Measurements from ENCODE around the gene FAXDC2.
"Not testable (repeated sequence)": the region's sequence is repeated elsewhere in the genome, so short reads cannot be mapped to it uniquely, and the experiment has no call there.

Gene FAXDC2

DNA sequence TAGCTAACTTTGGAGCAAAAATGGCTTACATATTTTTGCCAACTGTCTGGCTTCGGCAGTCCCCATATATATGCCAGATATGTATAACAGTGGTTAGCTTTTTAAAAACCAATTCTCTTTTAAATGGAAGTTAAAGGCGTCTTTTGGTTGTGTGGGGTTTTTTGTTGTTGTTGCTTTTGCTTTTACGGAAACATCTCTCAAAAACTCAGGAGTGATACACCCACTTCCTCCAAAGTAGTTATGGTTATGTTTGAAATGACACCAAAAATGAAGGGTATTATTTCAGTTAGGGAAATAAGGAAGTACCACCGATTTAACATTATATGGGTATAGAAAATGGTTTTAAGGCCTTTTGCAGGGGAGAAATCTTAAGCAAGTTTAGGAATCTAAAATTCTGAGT is 10.4 kb upstream of the FAXDC2 start:
- no peak for DNase-seq (ENCODE audit: low spot score)

DNA sequence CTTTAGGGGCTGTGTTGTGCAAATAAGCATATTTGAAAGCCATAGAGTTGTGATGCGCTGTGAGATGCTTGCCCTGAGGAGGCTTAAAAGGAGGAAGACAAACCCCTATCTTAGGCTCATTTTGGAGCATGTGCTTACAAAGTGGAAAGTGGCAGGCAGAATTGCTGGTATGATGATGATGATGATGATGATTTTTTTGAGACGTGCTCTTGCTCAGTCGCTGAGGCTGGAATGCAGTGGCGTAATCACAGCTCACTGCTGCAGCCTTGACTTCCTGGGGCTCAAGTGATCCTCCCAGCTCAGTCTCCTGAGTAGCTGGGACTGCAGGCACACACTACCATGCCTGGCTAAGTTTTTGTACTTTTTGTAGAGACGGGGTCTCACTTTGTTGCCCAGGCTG is 9.7 kb upstream of the FAXDC2 start:
- DNase-seq (ENCODE audit: low spot score) = peak; percentile 32

DNA sequence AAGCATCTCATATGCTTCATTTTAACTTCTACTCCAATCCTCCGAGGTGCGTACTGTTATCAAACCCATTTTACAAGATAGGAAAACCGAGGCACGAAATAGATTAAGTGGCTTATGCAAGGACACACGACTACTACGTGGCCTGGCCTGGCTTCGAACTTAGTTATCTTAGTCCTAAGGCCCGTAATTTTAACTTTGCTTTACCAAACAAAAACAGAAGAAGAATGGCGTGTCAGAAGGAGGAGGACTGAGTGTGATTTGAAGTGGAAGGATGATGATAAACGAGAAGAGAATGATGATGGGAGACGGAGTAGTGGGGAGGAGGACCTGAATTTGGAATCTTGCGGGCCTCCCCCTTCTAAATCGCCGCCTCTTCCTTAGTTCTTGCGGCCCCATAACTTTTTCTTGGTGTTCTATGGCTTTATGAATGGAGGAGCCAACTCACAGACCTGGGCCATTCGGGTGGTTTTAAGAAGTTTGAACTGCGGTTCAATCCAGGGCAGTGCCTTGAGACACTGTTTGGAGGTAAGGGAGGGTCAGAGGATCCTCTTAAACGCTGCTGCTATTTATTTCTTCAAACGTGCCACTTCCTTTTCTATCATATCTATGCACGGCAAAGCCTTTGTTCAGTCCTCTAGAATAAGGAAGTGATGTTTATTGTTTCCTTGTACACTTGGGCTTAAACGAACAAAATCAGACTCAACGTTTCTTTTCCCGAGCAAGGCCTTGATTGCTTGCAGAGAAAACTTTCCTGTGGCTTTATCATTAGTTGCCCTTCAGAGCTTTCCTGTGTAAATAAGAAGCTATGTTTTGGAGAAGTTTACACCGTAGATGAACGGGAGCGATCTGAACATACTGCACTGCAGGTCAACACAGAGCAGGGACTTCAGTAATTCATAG is 8.8 kb upstream of the FAXDC2 start:
- no peak for DNase-seq (ENCODE audit: low spot score)

DNA sequence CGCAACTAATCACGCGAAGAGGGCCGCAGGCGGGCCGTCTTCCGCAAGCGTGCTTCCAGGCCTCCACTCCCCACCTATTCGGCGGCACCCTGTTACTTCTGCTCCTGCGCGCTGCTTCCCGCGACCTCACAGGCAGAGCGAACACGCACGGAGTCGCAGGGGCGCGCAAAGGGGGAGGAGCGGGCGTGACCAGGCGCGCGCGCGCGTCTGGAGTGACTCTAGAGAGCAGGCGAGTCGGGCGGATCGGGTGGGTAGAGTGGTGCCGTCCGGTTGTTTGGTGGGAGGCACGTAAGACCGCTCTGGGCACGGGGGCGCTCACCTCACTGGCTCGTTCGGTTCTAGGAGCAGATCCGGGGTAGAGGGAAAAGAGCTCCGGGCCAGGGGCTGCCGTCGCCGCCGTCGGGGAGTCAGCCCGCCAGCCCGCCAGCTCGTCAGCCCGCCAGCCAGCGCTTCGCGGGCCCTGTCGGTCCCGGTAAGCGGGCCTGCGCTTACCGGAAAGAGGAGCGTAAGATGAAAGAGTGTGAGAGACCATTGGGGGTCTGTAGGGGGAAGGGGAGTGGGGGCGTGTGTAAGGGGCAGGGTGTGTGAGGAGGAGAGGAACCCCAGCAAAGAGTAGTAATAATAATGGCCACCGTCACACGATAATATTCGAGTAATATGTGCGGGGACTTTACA is 8.0 kb upstream of the FAXDC2 start, which contains the start of gene CNOT8:
Gene CNOT8 (plus strand): TSS at position 331 of the 675 bp plus-strand sequence. CDS start 4,652 bp downstream, outside the sequence.
- peak; percentile 97 for DNase-seq (ENCODE audit: low spot score)

DNA sequence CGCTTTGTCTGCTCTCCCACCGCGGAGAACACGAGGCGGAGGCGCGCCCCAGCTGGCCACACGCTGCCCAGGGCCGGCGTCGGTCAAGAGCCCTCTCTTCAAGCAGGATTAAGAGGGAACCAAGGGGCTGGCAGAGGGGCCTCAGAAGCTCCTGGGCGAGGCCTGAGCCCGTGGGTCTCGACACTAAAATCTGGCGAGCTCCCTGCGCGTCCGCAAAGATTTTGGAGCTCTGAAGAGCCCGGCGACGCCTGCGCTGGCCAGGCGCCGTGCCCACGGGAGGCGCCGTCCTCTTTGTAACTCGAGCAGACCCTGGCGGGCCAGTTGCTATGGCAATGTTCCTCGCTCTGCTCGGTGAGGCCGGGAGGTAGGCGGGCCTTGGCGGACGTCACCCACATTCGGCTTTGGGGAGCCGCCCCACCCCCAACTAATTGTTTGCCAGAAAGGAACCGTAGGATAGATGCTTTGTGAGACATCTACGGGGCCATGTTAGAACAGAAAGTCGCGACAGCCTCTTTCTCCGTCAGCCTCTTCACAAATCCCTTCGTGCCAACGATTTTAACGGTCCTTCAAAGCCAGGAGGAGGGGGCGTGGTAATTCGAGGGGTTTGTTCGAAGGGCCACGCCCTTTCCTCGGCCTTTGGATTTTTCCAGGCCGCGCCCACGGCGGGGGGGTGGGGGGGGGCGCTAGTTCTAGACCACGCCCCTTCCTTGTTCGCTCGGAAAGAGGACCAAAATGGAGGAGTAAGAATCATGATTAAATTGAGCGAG is 7.3 kb upstream of the FAXDC2 start:
- peak; percentile 86 for DNase-seq (ENCODE audit: low spot score)

DNA sequence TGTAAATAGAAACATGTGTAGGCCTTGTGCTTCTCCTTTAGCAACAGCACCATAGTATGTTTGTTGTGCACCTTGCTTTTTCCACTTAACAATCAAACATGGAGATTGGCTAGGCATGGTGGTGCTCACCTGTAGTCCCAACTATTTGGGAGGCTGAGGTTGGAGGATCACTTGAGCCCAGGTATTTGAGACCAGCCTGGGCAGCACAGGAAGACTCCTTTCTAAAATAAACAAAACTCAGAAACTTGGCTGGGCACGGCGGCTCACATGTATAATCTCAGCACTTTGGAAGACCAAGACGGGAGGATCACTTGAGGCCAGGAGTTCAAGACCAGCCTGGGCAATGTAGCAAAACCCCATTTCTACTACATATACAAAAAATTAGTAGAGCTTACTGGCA is 948 bp upstream of the FAXDC2 start:
- DNase-seq (ENCODE audit: low spot score) = no peak

DNA sequence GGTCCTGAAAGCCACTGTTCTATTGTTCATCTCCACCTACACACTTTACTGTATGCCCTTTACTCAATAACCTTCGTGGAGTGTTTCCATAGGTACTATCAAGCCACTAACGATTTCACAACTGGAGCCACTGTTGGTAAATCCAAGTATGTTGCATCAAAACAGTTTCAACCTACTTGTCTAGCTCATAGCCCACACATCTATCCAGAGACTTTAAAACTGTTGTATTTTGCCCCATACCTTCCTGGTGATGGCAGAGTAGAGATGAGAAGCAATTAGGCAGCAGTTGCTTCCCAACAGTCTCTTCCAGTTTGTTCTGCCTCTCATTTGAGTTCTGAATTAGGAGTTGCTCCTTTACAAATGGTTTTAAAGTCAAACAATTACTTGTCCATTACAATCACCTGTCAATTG is 607 bp downstream of the FAXDC2 start:
- DNase-seq (ENCODE audit: low spot score) = no peak

DNA sequence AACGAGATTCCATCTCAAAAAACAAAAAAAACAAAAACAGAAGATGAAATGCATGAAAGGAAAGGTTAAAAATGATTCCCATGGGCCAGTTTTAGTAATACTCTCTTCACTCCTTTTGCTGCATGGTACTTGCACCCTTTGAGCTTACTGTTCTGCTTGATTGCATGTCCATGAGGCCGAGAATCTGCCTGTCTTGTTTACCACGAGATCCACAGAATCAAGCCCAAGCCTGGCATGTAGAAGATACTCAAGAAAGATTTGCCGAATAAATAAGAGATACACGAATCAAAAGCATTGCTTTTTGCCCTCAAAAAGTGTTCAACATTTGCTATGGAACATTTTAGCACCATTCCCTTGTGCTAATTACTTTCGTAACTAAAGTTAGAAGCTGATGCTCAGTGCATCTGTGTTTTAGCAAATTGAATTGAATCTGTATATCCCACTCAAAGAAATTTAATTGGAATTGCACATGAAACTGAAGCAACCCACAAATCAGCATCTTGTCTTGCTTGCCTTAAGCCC is 1.1 kb downstream of the FAXDC2 start:
- DNase-seq (ENCODE audit: low spot score) = no peak

DNA sequence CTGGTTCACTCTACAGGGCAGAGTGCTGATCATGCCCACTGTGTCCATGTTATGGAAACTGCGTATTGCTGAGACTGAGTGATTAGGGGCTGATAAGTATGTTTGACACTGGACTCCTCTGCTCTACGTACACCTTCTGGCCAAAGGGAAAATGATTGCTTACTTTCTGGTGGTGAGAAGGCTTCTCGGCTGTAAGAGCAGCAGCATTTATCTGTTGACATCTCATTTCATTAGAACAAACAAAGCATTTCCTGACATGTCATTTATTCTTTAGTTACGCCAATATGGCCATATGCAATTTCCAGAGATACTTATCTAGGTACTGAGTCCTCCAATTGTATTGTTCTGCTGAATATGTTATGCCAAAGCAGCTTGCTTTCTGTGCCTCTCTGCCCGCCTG is 5.6 kb downstream of the FAXDC2 start:
- DNase-seq (ENCODE audit: low spot score) = no peak

DNA sequence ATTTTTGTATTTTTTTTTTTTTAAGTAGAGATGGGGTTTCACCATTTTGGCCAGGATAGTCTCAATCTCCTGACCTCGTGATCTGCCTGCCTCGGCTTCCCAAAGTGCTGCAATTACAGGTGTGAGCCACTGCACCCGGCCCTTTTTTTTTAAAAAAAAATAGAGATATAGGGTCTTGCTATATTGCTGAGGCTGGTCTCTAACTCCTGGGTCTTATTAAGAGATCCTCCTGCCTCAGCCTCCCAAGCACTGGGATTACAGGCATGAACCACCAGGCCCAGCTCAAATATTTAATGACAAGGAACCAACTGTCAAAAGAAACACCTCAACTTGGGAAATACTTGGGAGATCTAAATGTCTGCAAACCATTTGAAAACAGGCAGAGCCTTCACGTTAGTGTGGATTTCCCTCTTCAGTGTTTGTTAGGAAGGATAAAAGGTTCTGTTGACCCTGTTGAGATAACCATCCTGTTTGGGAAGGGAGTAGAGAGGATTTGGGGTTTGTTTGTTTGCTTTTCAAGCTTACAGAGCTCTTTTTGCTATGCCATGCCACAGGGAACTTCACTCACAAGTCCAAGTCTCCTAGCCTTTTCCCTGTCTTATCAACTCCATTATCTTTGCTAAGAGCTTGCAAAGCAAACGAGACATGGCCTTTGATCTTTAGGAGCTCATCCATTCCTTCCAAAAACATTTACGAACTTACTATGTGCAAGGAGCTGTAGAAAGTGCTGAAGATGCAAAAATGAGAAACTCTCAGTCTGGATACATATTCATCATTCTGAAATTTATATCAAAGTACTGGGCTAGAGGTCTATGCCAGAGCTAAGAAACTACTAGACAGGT is 7.5 kb downstream of the FAXDC2 start:
- DNase-seq (ENCODE audit: low spot score) = no peak

DNA sequence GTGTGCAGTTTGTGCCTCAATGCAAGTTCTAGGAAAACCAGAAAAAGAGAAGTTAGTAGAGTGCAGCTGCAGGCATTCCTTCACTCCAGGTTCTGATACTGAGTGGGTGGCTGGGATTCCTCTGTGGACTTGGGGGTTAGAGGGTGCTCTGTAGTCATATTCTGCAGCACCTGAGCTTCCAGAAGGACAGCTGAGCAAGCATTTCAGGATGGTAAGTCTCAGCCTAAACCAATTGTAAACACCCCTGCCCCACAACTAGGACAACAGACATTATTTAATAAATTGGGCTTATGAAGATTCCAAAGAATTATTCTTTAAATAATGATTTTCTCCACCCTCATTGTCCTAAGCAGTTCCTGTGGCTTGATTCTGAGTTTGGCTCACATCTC is 9.1 kb downstream of the FAXDC2 start:
- DNase-seq (ENCODE audit: low spot score) = no peak

DNA sequence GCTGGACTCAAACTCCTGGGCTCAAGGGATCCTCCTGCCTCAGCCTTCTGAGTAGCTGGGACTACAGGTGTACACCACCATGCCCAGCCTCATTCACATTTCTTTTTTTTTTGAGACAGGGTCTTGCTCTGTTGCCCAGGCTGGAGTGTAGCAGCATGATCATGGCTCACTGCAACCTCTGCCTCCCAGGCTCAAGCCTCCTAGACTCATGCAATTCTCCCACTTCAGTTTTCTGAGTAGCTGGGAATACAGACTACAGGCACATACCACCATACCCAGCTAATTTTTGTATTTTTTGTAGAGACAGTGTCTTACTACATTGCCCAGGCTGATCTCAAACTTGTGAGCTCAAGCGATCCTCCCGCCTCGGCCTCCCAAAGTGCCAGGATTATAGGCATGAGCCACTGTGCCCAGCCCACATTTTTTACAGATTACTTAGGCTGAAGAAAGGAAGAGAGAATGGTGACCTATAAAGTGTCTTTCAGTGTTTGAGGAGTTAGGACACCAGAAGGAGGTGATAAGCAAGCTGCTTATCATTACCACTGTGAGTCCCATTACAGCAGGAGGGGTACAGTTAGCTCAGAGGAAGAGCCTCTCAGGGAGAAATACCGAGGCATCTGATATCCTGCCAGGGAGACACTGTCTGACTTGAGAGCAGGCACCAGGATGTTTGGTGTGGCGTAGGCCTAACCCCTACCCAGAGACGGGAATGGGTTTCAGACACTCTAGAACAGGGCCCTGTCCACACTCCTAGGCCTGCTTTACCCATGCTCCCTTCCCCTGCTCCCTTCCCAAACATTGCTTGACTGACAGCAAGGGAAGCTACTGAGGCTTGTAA is 9.7 kb downstream of the FAXDC2 start:
- DNase-seq (ENCODE audit: low spot score) = no peak

DNA sequence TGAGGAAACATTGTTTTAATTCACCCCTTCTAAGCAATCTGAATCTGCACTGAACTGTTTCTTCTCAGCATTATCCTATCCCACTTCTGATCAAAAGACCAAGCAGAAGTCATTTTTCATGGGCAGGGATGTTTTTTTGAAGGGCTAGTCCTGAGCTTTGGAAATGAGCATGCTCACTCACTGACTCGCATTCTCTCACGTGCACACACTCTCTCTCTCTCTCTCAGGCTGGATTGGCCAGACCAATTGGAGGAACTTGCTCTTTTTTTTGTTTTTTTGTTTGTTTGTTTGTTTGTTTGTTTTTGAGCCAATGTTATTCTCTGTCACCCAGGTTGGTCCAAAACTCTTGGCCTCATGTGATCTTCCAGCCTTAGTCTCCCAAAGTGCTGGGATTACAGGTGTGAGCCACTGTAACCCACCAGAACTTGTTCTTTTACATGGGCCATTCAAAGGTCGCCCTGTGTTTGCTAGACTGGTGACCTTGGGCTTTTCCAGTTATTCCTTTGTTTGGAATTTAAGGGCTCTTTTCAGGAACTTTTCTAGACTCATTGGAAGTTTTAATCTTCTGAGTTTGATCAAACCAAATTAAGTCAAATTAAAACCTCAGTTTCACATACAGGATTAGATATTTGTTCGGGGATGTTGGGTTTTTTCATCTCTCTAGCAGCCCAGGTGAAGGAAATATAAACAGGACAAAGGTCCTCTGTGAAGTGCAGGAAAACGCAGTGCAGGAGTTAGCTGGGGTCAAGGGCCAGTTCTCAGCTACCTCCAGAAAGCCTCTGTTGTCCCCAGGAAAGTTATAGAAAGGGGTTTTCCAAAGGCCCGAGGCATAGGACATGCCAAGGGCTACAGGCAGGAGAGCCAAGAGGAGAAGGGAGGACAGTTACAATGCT is 13.1 kb downstream of the FAXDC2 start:
- no peak for DNase-seq (ENCODE audit: low spot score)

DNA sequence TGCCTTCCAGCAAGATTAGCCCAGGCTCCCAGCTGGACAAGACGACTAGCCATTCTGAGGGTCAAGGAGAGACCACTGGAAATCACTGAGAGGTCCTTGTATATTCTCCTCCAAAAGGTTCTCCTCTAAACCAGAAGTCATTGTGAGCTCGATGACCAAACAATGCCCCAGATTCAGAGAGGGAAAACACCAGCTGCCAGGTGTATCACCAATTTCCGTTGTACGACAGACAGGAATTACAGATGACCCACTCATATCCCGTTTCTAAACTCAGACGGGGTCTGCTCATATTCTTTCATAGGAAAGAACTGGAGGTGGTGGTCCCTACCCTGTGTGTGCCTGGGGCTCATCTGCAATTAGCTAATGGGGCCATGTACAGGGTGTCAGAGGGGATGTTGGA is 14.2 kb downstream of the FAXDC2 start:
- no peak for DNase-seq (ENCODE audit: low spot score)

DNA sequence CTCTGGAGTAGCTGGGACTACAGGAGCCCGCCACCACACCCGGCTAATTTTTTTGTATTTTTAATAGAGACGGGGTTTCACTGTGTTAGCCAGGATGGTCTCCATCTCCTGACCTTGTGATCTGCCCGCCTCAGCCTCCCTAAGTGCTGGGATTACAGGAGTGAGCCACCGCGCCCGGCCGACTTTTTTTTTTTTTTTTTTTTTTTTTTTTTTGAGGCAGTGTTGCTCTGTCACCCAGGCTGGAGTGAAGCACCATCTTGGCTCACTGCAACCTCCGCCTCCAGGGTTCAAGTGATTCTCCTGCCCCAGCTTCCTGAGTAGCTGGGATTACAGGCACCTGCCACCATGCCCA is 14.7 kb downstream of the FAXDC2 start:
- not testable (repeated sequence) for DNase-seq (ENCODE audit: low spot score)

DNA sequence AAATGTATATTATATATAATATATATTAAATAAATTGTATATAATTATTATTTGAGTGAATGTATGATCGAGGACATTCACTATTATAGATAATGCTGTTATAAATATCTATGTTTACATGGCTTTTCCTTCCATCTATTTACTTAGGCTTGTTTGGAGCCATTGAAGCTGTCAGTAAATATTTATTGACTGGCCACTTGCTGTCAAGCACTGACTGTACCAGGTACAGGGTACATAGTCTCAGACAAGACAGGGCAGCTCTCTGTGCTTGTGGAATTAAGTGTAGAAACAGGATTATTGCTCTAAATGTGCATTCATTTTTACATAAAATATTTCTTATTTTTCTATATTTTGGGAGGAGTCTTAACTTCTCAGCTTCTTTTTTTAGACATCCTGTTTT is 16.4 kb downstream of the FAXDC2 start:
- DNase-seq (ENCODE audit: low spot score) = no peak

DNA sequence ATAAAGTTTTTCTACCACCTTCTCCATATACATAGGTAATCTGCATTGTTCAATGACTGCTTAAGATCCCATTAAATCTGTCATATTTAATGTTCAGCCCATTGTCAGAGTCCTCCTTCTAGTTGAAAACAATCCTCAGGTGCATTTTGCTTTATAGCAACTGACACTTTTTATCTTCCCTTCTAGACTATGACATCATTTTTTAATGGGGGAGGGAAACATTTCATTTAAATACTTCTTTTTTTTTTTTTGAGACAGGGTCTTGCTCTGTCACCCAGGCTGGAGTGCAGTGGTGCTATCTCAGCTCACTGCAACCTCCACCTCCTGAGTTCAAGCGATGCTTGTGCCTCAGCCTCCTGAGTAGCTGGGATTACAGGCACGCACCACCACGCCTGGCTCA is 17.6 kb downstream of the FAXDC2 start:
- DNase-seq (ENCODE audit: low spot score) = not testable (repeated sequence)

DNA sequence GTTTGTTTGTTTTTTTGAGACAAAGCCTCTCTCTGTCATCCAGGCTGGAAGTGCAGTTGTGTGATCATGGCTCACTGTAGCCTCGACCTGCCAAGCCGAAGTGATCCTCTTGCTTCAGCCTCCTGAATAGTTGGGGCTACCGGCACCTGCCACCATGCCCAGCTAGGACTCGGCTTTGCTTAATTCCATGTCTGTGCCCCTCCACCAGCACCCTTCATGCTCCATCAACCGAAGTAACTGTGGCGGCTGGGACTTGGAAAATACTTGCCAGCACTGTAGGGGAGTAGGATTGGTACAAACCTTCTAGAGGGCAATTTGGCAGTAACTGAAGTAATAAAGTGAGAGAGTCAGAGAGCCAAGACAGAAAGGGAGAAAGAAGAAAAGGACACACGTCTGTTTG is 19.0 kb downstream of the FAXDC2 start:
- DNase-seq (ENCODE audit: low spot score) = no peak

DNA sequence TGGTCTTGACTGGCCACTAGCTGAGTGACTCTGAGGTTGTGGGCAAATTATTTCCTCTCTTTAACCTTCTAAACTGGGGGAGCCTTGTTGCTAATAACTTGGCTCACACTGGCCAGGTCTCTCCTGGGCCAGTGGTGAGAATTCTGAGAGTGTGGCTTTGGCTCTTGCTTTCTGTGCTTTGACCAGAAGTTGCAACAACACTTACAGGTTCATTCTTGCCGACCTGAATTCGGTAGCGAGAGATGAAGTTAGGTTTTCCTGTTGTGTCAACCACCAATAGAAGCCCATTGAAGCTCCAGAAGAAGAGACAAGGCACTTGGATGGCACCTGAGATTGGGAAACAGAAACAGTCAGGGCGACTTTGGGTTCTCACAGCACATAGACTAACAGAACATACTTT is 19.8 kb downstream of the FAXDC2 start:
- no peak for DNase-seq (ENCODE audit: low spot score)

DNA sequence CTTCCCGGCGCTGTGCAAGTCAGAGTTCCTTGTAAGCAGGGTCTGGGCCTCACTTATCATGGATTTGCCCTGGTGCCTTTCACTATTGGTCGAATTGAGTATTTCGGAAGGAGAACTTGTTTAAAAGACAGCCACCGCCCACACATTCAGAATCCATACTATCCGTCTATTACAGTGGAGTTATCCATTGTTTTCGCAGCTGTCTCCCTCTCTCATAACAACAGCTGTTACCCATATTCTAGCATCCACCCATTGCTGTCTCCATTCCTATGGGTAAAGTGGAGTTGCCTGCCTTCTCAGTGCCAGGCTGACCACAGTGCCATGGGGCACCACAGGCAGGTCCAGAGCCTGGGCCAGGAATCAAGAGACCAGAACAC is 20.2 kb downstream of the FAXDC2 start:
- DNase-seq (ENCODE audit: low spot score) = no peak

Measured in activated CD4-positive, alpha-beta T cell treated with anti-CD3 and anti-CD28 coated beads, Interleukin-2, Interleukin-4, amounts not matched to agents 100 ng/mL and 50 ng/mL, durations not matched to agents 16 hours and 8 hours (primary cell).